SK-N-DZ (cell line): ENCODE results near the gene CSDE1. TPM values are rescaled to one million over a fixed set of nuclear protein-coding genes. Genes with fewer than 3 reads are reported as not detected.
"Not testable (repeated sequence)": the region's sequence is repeated elsewhere in the genome, so short reads cannot be mapped to it uniquely, and the experiment has no call there.

Experiments used
- DNase-seq: peaks from one replicate; pipeline ENCODE4 v3.0.0-alpha.2; 2015; ENCODE audit warnings: low spot score
- polyA plus RNA-seq, 2 experiments: library from polyadenylated mRNA; depleted of rRNA; stranded (reverse); fragments of >200 nt; gene quantifications; 2 replicates each; pipeline ENCODE4 v1.2.3, GENCODE V29; 2014

The CSDE1 gene
- 289 and 378 TPM in 2 replicates for polyA plus RNA-seq (2014; cell fraction: cytosol; rRNA removed)
- polyA plus RNA-seq (2014; cell fraction: nucleus; rRNA removed), result 279 and 290 TPM in 2 replicates

DNA sequence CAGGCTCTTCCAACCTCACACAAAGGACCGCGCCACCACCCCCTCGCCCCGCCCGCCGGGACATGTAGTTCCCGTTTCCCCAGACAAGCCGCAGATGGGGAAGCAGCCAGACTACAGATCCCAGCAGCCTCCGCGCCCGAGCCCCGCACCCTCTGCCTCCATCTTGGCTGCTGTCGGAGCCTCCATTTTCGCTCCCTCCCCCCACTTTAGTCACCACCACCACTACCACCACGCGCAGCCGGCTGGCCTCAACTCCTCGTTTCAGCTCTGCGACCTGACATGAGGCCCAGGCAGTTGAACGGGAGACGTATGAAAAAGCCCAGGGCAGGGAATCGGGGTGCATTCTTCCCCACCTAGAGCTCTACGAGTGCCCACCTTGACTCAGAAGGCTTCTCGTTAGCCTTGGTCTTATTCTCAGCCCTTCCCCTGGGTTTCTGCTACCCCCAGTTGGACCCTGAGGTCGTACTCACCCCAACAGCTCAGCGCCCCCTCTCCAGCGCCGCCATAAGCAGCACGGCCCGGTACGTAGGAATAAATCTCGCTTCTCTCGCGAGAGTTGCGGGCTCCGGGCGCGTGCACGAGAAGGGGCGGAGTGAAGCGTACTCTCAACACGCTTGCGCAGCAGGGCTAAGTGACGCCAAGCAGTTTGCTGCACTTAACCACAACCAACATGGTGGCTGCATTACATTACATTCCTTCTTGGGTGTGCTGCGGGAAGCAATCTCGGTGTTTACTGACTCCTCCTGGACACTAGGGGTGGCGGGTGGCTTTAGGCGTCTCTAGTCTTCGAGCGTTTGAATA is at the start of gene CSDE1:
Gene CSDE1, minus strand, starts transcription at position 530 of the 801 bp plus-strand sequence. CDS start 18,094 bp downstream, outside the sequence.
- DNase-seq, result peak; percentile 98

GRCh38 chr1:114804449-114804848 is 46.7 kb upstream of the CSDE1 start:
- not testable (repeated sequence) for DNase-seq

GRCh38 chr1:114803001-114803400 is 45.2 kb upstream of the CSDE1 start:
- DNase-seq, result no peak

DNA sequence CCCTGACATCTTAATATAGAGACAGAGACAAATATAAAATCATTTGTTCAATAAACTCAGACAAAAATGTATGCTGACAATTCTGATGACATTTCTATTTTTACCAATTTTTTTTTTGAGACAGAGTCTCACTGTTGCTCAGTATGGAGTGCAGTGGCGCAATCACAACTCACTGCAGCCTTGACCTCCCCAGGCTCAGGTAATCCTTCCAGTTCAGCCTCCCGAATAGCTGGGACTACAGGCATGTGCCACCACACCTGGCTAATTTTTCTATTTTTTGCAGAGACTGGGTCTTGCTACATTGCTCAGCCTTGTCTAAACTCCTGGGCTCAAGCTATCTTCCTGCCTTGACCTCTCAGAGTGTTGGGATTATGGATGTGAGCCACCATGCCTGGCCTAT is 36.3 kb upstream of the CSDE1 start:
- no peak for DNase-seq

DNA sequence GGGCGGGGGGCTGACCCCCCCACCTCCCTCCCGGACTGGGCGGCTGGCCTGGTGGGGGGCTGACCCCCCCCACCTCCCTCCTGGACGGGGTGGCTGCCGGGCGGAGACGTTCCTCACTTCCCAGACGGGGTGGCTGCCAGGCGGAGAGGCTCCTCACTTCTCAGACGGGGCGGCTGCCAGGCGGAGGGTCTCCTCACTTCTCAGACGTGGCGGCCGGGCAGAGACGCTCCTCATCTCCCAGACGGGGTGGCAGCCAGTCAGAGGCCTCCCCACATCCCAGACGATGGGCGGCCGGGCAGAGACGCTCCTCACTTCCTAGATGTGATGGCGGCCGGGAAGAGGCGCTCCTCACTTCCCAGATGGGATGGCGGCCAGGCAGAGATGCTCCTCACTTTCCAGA is 32.8 kb upstream of the CSDE1 start:
- DNase-seq, result not testable (repeated sequence)

DNA sequence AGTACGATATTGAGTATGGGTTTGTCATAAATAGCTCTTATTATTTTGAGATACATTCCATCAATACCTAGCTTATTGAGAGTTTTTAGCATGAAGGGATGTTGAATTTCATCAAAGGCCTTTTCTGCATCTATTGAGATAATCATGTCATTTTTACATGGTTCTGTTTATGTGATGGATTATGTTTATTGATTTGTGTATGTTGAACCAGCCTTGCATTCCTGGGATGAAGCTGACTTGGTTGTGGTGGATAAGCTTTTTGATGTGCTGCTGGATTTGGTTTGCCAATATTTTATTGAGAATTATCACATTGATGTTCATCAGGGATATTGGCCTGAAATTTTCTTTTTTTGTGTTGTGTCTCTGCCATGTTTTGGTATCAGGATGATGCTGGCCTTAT is 28.7 kb upstream of the CSDE1 start:
- not testable (repeated sequence) for DNase-seq

DNA sequence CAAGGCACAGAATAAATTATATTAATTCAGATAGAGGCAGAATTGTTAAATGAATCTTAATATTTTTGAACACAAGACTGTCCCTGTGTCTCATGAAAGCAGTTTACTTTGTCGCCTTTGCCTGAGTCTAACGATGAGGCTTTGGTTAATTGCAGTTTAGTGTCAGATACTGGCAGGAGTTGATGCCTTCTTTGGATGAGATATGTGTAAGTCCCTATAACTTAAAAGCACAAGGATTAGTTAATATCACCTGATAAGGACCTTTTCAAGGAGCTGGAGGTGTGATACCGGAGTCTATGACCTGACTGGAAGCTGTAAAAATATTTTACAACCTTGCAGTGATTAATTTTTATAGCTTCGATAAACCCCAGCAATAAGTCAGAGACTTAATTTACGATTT is 24.7 kb upstream of the CSDE1 start:
- DNase-seq, result no peak

GRCh38 chr1:114780344-114781226 is 22.8 kb upstream of the CSDE1 start, which contains the start of gene SIKE1:
TSS of gene SIKE1 (minus strand) at chr1:114780685. CDS start at chr1:114780607, 78 bp downstream.
- peak; percentile 95 for DNase-seq

DNA sequence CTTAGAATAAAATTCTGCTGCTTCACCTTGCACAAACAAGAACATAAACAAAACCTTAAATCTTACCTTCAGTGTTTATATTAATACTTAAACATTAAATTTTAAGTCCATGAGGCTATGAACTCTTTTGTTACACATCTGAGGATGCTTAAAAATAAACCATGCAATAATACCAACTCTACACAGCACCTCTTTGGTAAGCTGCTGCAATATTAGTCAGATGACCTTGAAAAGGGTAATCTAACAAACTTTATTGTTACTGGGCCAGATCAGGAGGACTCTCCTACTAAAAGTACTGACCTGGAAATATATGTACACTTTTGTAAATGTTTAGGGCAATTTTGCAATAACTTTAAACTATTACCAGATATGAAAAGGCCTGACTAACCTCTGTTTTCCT is 21.9 kb upstream of the CSDE1 start:
- no peak for DNase-seq

DNA sequence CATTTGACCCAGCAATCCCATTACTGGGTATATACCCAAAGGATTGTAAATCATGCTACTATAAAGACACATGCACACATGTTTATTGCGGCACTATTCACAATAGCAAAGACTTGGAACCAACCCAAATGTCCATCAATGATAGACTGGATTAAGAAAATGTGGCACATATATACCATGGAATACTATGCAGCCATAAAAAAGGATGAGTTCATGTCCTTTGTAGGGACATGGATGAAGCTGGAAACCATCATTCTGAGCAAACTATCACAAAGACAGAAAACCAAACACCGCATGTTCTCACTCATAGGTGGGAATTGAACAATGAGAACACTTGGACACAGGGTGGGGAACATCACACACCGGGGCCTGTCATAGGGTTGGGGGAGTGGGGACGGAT is 18.9 kb upstream of the CSDE1 start:
- not testable (repeated sequence) for DNase-seq

- DNase-seq, result no peak
These were observed 14.2 kb upstream of the CSDE1 start for GRCh38 chr1:114771992-114772391.

GRCh38 chr1:114770989-114771388 is 13.2 kb upstream of the CSDE1 start:
- no peak for DNase-seq

GRCh38 chr1:114764689-114765088 is 6.9 kb upstream of the CSDE1 start:
- peak; percentile 16 for DNase-seq

GRCh38 chr1:114758256-114758832 is 560 bp upstream of the CSDE1 start:
- DNase-seq, result no peak

DNA sequence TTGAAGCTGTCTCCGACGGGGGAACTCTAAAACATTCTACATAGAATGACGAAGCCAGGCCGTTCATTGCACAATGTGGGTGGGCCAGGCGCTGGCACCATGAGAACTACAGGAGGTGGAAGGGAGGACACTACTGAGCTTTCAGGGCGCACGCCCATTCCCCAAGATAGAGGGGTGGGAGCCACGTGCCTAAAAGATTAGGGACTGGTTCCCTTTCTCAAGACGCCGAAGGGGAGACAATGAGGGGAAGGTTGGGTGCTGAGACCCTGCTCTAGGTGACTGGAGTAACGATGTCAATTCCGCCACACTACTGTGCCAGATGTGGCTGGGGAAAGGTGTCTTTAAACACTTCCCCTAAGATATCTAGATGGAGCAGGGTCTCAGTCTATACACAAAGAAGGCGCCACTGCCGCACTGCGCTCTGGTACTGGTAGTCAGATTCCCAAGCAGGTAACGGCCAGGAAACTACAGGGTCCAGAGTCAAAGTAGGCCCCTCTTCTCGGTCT is 782 bp downstream of the CSDE1 start:
- DNase-seq, result no peak

DNA sequence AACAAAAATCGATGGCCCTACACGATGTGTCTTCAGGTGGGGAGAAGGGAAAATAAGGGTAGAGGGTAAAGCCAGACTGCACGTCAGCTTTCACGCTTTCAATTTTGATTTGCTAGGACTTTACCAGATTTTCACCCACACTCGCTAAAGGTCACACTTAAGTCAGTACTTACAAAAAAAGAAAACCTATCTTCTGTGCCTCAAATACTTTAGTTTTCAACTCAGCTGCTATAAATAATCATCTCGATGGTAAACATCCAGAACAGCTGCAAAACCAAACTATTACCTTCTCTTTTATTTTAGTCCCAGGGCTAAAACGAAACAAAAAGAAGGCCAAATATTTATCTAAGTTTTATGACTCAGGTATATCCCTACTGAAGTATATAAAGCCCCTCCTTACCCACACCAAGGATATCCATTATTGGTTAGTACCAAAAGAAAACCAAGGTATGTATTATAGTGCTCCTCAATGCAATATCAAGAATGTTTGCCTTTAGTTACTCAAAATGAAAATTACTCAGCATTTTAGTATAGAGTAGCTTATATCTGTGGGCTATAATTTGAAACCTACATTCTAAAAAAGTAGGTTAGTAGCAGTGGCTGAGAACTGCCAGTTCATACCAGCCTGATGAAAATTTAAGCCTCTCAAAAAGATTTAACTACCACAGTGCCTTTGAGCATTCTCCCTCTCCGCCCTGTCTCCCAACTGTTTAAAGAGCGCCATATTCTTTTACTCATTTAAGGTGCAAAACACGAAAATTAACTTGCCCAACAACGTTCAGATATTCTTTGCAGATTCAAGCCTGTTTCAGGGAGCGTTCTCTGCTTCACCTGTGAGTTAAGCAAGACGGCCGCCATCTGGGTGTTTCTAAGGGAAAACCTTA is 1.5 kb downstream of the CSDE1 start:
- peak; percentile 3 for DNase-seq

GRCh38 chr1:114755006-114755931 is 2.5 kb downstream of the CSDE1 start:
- DNase-seq, result no peak

- not testable (repeated sequence) for DNase-seq
These were observed 4.1 kb downstream of the CSDE1 start for GRCh38 chr1:114753702-114754101.

- no peak for DNase-seq
These were observed 4.6 kb downstream of the CSDE1 start for GRCh38 chr1:114753143-114753542.
